Activated CD8-positive, alpha-beta memory T cell treated with anti-CD3 and anti-CD28 coated beads, Interleukin-2, amount 10 ng/mL, durations not matched to agents 7 days and 5 days (primary cell): ENCODE results near the gene SP9. TPM values are rescaled to one million over a fixed set of nuclear protein-coding genes. Genes with fewer than 3 reads are reported as not detected.
A peak's percentile ranks its signal among the peaks of the same experiment; 100 is the strongest.

ENCODE experiments used
- ATAC-seq: fragments of 150-1000 bp; cut with Tn5 transposase; one replicate; pipeline ENCODE4 v1.10.0; 2021; ENCODE audit warnings: moderate library complexity
- CTCF ChIA-PET: fragments of 350-600 bp; sonication (Branson Sonifier 250); formaldehyde crosslinking; loops from one replicate; lab custom pipeline; 2021; ENCODE audit warnings: antibody characterized with exemption; lab: Charles Lee
- DNase-seq: peaks from one replicate; pipeline ENCODE4 v3.0.0-alpha.2; 2020
- H3K27ac Mint-ChIP-seq: one replicate; pipeline ENCODE4 v1.8.0; 2021; ENCODE audit warnings: mild to moderate bottlenecking, mixed read lengths
- H3K27me3 Mint-ChIP-seq: one replicate; pipeline ENCODE4 v1.8.0; 2021; ENCODE audit warnings: mixed read lengths
- H3K36me3 Mint-ChIP-seq: one replicate; pipeline ENCODE4 v1.8.0; 2021; ENCODE audit warnings: mild to moderate bottlenecking, mixed read lengths
- H3K4me1 Mint-ChIP-seq: one replicate; pipeline ENCODE4 v1.8.0; 2021; ENCODE audit warnings: mixed read lengths
- H3K4me3 Mint-ChIP-seq: one replicate; pipeline ENCODE4 v1.8.0; 2021; ENCODE audit warnings: mild to moderate bottlenecking, moderate library complexity, mixed read lengths
- H3K9me3 Mint-ChIP-seq: one replicate; pipeline ENCODE4 v1.8.0; 2022; ENCODE audit warnings: low read depth, mixed read lengths
- total RNA-seq, 2 experiments: library from RNA; stranded (reverse); gene quantifications; one replicate each; pipeline ENCODE4 v1.2.3, GENCODE V29; 2021

Gene SP9
- total RNA-seq: not detected

- peak; percentile 42 for DNase-seq
- CTCF ChIA-PET: interaction anchor here (0.7 to 1.1 kb wide), 2 partner anchors 8 to 10 kb away, joined by 3 read pairs; no protein-coding TSS in a partner anchor
- Mint-ChIP-seq H3K4me3 (peak within 1 kb of the TSS; percentile 56), H3K36me3 (peaks cover 2% of the 10 kb centered on the region), H3K27ac (peak within 1 kb of the TSS; percentile 72), H3K4me1 (peaks cover 27% of the 10 kb centered on the region), H3K9me3 (no peaks in the 10 kb centered on the region), H3K27me3 (peaks cover 86% of the 10 kb centered on the region)
- ATAC-seq: peak; percentile 28
Measured at GRCh38 chr2:174334781-174335251, at the start of gene SP9. TSS of gene SP9 (plus strand) at chr2:174334954. CDS start at chr2:174335093, 139 bp downstream.

DNA sequence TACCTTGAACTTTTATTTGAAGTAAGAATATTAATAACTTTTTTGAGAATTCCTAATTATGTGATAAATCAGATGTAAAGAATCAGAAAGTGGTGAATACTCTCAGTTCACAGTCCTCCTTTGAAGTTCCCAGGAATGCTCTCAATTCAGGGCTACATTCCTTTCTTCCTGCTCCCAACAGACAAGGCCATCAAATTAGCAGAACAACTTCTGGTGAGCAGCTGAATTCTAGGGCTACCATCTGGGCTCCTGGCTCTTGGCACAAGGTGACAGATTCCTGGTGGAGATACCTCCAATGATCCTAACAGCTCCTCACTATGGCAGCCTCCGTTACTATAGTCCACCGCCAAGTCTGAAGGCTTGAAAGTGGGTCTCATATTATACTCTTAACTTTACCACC is 48.6 kb upstream of the SP9 start:
- ATAC-seq (no peak), DNase-seq (no peak)
- CTCF ChIA-PET: no interaction called here
- Mint-ChIP-seq H3K9me3 (no peaks in the 10 kb centered on the region), H3K27me3 (peaks cover 65% of the 10 kb centered on the region), H3K4me1 (no peaks in the 10 kb centered on the region), H3K4me3 (no peak overlapping the region), H3K27ac (no peak overlapping the region), H3K36me3 (no peaks in the 10 kb centered on the region)

DNA sequence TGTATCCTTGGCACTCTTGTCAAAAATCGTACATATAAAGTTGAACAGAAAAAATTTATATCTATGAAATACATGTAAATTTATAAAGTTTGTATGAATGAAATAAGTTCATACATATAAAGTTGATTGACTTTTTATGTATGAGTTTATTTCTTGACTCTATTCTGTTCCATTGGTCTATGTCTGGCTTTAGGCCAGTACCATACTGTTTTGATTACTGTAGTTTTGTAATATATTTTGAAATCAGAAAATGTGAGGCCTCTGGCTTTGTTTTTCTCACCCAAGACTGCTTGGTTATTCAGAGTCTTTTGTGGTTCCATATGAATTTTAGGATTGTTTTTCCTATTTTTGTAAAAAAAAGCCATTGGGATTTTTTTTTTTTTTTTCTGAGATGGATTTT is 41.8 kb upstream of the SP9 start:
- no peaks in the 10 kb centered on the region for H3K9me3 Mint-ChIP-seq
- no peak overlapping the region for H3K4me3 Mint-ChIP-seq
- CTCF ChIA-PET: no interaction called here
- ATAC-seq (no peak), DNase-seq (no peak)
- peaks cover 30% of the 10 kb centered on the region for H3K27me3 Mint-ChIP-seq
- H3K36me3 Mint-ChIP-seq: no peaks in the 10 kb centered on the region
- H3K27ac Mint-ChIP-seq: no peak overlapping the region
- H3K4me1 Mint-ChIP-seq: no peaks in the 10 kb centered on the region

DNA sequence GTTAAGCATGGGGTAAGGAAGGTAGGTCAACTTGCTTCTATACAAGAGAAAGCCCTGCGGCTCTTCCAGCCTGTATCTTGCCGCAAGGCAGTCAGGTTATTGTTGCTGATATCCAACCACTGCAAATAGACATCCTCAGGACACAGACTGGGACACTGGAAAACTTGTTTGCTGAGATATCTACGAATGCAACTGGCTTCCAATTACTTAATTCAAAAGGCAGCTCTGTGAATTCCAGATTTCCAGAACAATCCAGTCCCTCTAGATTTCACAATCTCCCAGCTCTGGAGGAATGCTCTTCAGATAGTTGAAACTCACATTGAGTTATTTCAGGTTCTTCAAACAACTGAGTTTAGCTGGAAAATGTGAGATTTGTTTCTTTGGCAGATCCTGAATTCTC is 34.6 kb upstream of the SP9 start:
- no peak for ATAC-seq
- Mint-ChIP-seq H3K4me1 (no peaks in the 10 kb centered on the region), H3K9me3 (no peaks in the 10 kb centered on the region), H3K27me3 (peaks cover 24% of the 10 kb centered on the region), H3K27ac (no peak overlapping the region), H3K36me3 (no peaks in the 10 kb centered on the region), H3K4me3 (no peak overlapping the region)
- no peak for DNase-seq
- CTCF ChIA-PET: no interaction called here

DNA sequence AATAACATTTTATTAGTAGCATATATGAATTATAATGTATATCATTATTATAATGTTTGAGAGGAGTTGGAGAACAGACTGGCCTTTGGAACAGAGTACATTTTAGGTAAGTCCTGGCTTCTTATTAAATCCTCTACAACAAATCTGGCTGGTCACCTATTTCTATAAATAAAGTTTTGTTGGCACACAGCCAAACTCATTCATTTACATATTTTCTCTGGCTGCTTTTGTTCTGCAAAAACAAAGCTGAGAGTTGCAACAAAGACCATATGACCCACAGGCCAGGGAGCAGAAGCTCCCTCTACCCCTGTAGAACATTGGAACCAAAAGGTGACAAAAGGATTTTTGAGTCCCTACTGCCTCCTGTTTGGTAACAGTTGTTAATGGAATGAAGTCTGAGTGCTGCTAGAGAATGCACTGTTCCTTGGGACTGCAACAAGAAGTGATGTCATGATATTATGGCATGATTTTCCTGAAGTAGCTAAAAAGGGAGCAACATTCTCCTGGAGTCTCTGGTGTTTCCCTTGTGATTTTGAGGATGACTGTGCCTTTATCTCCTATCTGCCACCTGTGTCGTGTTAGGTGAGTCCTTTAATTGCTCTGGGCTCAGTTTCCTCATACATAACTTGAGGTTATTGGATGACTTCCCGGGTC is 22.0 kb upstream of the SP9 start:
- no peaks in the 10 kb centered on the region for H3K4me1 Mint-ChIP-seq
- no peak for DNase-seq
- CTCF ChIA-PET: interaction anchor here (1.2 kb wide), 1 partner anchor 29 kb away, joined by 4 read pairs; no protein-coding TSS in a partner anchor
- no peak for ATAC-seq
- H3K4me3 Mint-ChIP-seq: no peak overlapping the region
- no peaks in the 10 kb centered on the region for H3K9me3 Mint-ChIP-seq
- H3K27me3 Mint-ChIP-seq: peaks cover 68% of the 10 kb centered on the region
- H3K27ac Mint-ChIP-seq: no peak overlapping the region
- H3K36me3 Mint-ChIP-seq: no peaks in the 10 kb centered on the region

DNA sequence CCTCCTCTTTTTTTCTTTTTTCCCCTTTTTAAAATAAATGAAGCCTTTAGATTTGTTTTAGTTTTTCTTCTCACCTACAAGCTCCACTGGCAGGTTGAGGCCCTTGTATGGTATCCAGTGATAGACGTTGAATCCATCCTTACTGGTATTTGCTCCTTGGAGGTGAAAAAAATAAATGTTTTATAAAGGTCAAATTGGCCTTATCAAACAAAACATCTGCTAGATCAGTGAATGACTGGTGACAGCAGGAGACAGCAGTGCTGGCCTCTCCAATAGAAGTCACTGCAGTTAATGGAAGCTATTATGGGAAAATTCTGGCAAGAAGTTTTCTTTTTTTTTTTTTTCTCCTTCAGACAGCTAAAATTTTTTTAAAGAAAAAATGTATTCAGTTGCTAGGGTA is 12.6 kb upstream of the SP9 start:
- Mint-ChIP-seq H3K9me3 (no peaks in the 10 kb centered on the region), H3K36me3 (no peaks in the 10 kb centered on the region), H3K27me3 (peaks cover 80% of the 10 kb centered on the region), H3K4me1 (peaks cover 12% of the 10 kb centered on the region), H3K4me3 (no peak overlapping the region), H3K27ac (no peak overlapping the region)
- DNase-seq: no peak
- ATAC-seq: no peak
- CTCF ChIA-PET: no interaction called here

GRCh38 chr2:174322746-174323145 is 12.0 kb upstream of the SP9 start:
- Mint-ChIP-seq H3K27me3 (peaks cover 84% of the 10 kb centered on the region), H3K4me1 (peaks cover 18% of the 10 kb centered on the region), H3K36me3 (no peaks in the 10 kb centered on the region), H3K4me3 (no peak overlapping the region), H3K9me3 (no peaks in the 10 kb centered on the region), H3K27ac (no peak overlapping the region)
- DNase-seq (no peak), ATAC-seq (no peak)
- CTCF ChIA-PET: no interaction called here

DNA sequence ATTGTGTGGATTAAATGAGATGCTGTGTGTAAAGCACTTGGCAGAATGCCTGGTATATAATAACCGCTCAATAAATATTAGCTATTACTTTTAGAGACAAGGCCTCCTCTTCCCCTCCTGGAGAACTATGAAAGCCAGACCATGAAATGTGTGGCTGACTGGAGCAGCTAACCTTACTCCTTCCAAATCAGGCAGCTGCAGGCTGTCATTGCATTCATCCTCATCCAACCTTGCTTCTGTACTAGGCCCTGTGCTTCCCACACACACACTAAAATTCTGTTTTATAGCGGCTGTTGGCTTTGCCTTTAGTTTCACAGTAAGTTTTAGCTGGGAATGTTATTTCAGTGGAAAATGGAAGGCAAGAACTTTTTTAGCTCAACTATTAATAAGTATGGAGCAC is 10.2 kb upstream of the SP9 start:
- H3K9me3 Mint-ChIP-seq: no peaks in the 10 kb centered on the region
- DNase-seq: no peak
- CTCF ChIA-PET: interaction anchor here (0.8 to 3.5 kb wide), 3 partner anchors 8 to 746 kb away, joined by 3 to 27 read pairs (median 3); no protein-coding TSS in a partner anchor
- no peak for ATAC-seq
- H3K27ac Mint-ChIP-seq: no peak overlapping the region
- H3K36me3 Mint-ChIP-seq: no peaks in the 10 kb centered on the region
- no peak overlapping the region for H3K4me3 Mint-ChIP-seq
- H3K4me1 Mint-ChIP-seq: peaks cover 22% of the 10 kb centered on the region
- peaks cover 88% of the 10 kb centered on the region for H3K27me3 Mint-ChIP-seq

DNA sequence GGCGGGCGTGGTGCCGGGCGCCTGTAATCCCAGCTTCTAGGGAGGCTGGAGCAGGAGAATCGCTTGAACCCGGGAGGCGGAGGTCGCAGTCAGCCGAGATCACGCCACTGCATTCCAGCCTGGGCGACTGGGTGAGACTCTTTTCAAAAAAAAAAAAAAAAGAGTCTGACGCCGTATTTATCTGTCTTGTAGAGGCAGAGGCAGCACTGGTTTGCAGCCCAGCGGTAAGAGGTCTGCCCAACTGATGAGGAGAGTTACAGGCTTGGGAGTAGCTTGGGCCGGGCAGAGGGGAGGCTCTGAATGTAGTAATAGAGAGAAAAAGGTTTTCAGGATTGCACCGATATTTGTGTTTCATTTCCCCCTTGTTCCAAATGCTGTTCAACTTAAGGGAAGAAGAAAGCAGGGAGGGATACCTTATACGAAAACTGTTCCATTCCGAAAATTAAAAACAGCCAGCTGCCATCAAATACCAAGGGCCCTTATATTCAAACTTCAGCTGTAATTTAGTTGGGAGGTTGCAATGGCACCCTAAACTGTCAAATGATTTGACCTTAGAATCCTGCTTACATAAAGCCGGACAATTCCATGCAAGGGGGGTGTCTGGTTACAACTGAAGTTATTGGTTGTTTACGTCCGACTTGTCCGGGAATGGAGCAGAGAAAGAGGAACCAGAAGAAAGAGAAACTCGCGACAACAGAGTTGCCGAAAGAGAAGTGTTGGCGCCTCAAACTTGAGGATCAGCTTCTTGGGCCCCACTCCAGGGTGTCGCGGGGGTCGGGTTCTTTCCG is 9.2 kb upstream of the SP9 start:
- Mint-ChIP-seq H3K4me3 (peak overlapping the region; percentile 55), H3K36me3 (no peaks in the 10 kb centered on the region), H3K9me3 (no peaks in the 10 kb centered on the region), H3K27me3 (peaks cover 90% of the 10 kb centered on the region), H3K4me1 (peaks cover 22% of the 10 kb centered on the region), H3K27ac (no peak overlapping the region)
- DNase-seq (no peak), ATAC-seq (no peak)
- CTCF ChIA-PET: interaction anchor here (0.8 to 3.5 kb wide), 5 partner anchors 9 to 747 kb away, joined by 3 to 27 read pairs (median 3); no protein-coding TSS in a partner anchor

GRCh38 chr2:174326161-174327020 is 8.4 kb upstream of the SP9 start:
- Mint-ChIP-seq H3K4me3 (peak overlapping the region; percentile 55), H3K4me1 (peaks cover 22% of the 10 kb centered on the region), H3K9me3 (no peaks in the 10 kb centered on the region), H3K36me3 (no peaks in the 10 kb centered on the region), H3K27ac (no peak overlapping the region), H3K27me3 (peaks cover 92% of the 10 kb centered on the region)
- ATAC-seq (peak; percentile 53), DNase-seq (peak; percentile 42)
- CTCF ChIA-PET: interaction anchor here (1.0 to 3.5 kb wide), 3 partner anchors 14 to 26 kb away, joined by 3 to 27 read pairs (median 11); no protein-coding TSS in a partner anchor

- Mint-ChIP-seq H3K4me1 (peaks cover 22% of the 10 kb centered on the region), H3K27me3 (peaks cover 93% of the 10 kb centered on the region), H3K4me3 (peak overlapping the region; percentile 55), H3K9me3 (no peaks in the 10 kb centered on the region), H3K36me3 (no peaks in the 10 kb centered on the region), H3K27ac (no peak overlapping the region)
- ATAC-seq (peak; percentile 33), DNase-seq (no peak)
- CTCF ChIA-PET: interaction anchor here (2.2 to 3.5 kb wide), 2 partner anchors 13 to 17 kb away, joined by 11 to 27 read pairs; no protein-coding TSS in a partner anchor
Measured at GRCh38 chr2:174327021-174327840, 7.5 kb upstream of the SP9 start.

DNA sequence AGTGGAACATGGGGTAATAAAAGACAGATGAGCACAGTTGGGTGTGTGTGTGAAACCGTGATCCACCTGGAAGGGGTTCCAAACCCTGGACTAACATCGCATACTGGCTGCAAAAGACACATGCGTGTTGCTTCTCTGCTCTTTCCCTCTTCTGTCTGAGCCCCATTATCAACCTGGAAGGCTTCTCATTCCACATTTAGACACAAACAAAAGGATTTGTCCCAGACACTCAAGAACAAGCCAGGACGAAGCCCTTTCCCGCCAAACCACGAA is 7.0 kb upstream of the SP9 start:
- Mint-ChIP-seq H3K9me3 (no peaks in the 10 kb centered on the region), H3K4me3 (no peak overlapping the region), H3K36me3 (no peaks in the 10 kb centered on the region), H3K27ac (no peak overlapping the region), H3K4me1 (peaks cover 23% of the 10 kb centered on the region), H3K27me3 (peaks cover 93% of the 10 kb centered on the region)
- DNase-seq (no peak), ATAC-seq (no peak)
- CTCF ChIA-PET: interaction anchor here (1.4 kb wide), 1 partner anchor 14 kb away, joined by 6 read pairs; no protein-coding TSS in a partner anchor
